ENCODE results near the gene SLC13A3.

SLC13A3 gene

GRCh38 chr20:46636514-46636913 is 14.7 kb downstream of the SLC13A3 start:
- no peak for DNase-seq (ENCODE audit: low spot score)

- DNase-seq (ENCODE audit: low spot score) = no peak
Measured at GRCh38 chr20:46635514-46636136, 15.6 kb downstream of the SLC13A3 start.

DNA sequence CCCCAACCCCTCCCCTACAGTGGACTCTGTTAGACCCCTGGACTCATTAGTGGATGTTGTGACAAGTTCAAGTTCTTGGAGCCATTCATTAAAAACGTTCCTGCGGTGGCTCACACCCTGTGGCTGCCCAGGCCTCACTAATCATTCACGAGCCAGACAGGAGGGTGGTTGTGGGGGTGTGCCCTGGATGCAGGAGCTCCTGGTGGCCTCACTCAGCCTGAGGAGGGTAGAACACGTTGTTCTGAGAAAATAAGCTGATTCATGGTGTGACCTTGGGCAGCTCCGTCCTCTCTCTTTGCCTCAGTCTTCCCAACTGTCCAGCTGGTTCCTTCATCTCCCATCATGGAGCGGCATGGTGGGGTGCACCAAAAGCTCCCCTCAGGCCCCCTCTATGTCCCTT is 16.7 kb downstream of the SLC13A3 start:
- DNase-seq (ENCODE audit: low spot score) = no peak

GRCh38 chr20:46631874-46632446 is 19.3 kb downstream of the SLC13A3 start:
- peak; percentile 86 for DNase-seq (ENCODE audit: low spot score)

- DNase-seq (ENCODE audit: low spot score) = no peak
Measured at GRCh38 chr20:46631212-46631869, 19.9 kb downstream of the SLC13A3 start.

GRCh38 chr20:46630306-46630705 is 21.0 kb downstream of the SLC13A3 start:
- no peak for DNase-seq (ENCODE audit: low spot score)

GRCh38 chr20:46629341-46629740 is 21.9 kb downstream of the SLC13A3 start:
- no peak for DNase-seq (ENCODE audit: low spot score)

DNA sequence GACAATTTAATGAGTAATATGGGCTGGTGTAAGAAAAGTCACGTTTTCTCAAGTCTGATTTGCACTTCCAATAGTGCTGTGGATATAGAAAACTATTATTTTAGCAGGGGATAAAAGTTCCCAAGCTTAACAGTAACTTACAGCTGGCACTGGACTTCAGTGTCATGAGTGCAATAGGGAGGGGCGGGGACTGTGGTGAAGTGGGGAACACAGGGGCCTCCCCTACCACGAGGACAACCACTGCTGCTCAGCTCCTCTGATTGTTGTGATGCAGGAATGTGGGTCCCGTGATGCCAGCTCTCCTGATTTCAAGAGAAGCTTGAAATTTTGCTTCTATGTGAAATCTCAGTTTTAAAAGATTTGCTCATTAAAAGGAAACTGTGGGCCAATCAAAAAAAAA is 24.0 kb downstream of the SLC13A3 start:
- DNase-seq (ENCODE audit: low spot score) = no peak

DNA sequence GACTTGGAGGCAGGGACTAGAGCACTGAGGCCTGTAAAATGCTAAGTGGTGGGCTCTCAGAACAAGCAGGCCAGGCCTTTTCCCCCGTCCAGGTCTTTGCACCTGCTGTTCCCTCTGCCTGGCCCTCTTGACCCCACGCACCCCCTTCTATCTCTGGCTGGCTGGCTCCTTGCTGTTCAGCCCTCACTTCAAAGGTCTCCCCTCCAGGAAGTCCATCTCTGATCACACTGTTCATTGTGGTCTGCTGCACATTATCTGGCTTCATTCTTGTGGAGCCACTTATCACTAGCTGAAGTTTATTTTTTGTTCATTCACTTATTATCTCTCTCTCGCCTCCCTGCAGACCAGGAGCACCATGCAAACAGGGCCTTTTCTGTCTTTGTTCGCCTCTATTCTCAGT is 24.5 kb downstream of the SLC13A3 start:
- no peak for DNase-seq (ENCODE audit: low spot score)

GRCh38 chr20:46625875-46626373 is 25.3 kb downstream of the SLC13A3 start:
- DNase-seq (ENCODE audit: low spot score) = no peak

DNA sequence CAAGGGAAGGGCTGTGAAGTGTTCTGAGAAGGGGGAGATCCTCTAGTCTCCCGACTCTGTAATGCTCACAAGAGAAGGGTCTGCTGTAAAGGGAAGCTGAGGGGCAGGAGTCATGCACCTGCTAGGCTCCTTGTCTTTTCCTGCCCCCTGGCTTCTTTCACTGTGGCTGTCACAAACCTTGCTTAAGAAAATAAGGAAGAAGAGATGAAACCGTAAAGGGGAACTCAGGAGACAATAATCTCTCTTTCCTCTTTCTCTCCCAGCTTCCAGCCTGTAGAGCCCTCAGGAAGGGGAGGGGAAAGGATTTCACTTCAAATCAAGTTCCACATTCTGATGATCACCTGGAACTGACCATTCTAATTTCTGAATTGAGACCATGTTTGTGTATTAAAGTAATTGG is 26.3 kb downstream of the SLC13A3 start:
- no peak for DNase-seq (ENCODE audit: low spot score)

- DNase-seq (ENCODE audit: low spot score) = no peak
Measured at GRCh38 chr20:46622165-46622564, 29.1 kb downstream of the SLC13A3 start.

DNA sequence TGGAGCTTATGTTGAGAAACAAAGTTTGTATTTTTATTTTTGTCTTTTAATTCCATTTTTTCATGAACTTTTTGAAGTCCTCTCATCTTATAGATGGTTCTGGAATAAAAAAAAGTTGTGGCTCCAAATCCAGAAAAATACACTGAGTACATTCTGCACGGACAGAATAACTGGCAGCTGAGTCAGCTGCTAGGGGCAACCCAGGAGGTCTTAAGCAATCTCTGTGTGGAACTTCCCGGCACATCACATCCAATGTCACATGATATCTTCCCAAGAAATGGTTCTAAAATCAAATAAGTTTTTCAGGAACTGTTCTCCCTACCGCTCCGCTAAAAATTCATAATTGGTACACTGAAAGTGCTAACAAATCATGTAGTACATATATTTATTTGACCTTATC is 29.8 kb downstream of the SLC13A3 start:
- DNase-seq (ENCODE audit: low spot score) = no peak

DNA sequence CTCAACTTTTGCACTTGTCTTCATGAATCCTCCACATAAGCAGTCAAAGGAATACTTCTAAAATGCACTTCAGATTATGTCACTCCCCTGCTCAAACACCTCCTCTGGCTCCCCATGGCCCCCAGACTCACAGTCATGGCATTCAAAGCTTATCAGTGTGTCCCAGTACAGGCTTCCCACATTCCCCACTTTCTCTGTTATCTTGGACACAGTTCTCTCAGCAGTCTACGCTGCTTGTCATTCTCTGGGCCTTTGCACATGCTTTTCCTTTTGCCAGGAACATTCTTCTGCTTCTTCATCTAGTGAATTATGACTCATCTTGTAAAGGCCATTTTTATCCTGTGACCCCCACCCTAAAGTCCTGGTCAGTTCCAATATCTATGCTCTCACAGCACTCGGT is 31.8 kb downstream of the SLC13A3 start:
- no peak for DNase-seq (ENCODE audit: low spot score)

GRCh38 chr20:46618316-46619100 is 32.8 kb downstream of the SLC13A3 start:
- no peak for DNase-seq (ENCODE audit: low spot score)

GRCh38 chr20:46614503-46614902 is 36.8 kb downstream of the SLC13A3 start:
- DNase-seq (ENCODE audit: low spot score) = no peak

DNA sequence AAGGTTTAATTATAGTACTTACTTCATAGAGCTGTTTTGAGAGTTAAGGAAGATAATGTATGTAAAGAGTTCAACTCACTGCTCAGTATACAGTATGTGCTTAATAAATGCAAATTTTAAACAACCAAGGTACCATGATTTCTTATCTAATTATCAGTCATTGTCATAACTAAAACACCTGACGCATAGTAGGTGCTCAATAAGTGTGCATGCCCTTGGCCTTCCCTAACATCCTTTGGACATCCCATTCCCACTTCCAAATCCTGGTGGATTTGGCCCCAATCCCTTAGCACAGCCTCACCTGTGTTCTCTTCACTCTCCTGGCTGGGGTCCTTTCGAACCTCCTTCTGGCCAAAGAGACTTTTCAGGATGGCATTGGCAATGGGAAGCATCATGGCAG is 41.1 kb downstream of the SLC13A3 start:
- no peak for DNase-seq (ENCODE audit: low spot score)

DNA sequence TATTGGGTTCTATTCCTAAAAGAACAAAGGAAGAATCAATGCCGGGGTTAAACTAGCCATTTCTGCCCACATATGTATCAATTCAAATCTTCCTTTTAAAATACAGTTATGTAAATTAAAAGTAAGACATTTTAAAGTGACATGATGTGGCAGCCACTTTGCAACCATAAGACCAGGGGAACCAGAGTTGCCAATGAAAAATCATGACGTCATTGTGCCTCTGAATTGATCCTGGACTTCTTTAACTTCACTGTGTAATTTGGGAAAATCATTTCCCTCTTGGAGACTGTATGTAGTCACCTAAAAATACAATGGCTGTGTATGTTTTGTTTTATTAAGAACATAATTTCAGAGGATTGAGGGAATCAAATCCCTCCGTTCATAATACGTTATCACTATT is 42.2 kb downstream of the SLC13A3 start:
- no peak for DNase-seq (ENCODE audit: low spot score)

GRCh38 chr20:46607849-46608497 is 43.3 kb downstream of the SLC13A3 start:
- no peak for DNase-seq (ENCODE audit: low spot score)

DNA sequence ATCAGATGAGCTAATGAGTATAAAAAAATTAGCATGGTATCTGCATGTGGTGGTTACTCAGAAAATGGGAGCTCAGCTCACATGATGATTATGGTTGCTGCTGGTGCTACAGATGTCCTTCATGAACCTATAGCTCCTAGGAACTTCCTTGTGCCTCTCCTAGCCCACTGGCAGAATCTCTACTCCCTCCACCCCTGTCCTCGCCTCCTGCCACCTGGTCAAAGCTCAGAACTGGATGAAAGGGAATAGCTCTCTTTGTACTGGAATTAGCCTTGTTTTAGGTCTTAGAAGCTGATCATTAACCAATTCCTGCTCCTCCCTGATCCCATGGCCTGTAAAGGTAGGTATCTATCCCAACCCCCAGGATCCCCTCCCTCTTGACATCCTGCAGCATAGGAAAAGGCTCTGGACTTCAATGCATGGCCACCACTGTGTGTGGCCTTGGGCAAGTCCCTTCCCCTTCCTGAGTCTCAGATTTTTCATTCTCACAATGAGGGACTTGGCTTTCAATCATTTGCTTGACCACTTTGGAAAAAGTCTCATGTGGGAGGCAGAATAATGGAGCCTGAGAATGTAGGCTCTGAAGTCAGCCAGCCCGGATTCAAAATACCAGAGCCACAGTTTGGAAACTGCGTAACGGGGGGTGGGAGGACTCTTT is 43.9 kb downstream of the SLC13A3 start:
- no peak for DNase-seq (ENCODE audit: low spot score)

DNA sequence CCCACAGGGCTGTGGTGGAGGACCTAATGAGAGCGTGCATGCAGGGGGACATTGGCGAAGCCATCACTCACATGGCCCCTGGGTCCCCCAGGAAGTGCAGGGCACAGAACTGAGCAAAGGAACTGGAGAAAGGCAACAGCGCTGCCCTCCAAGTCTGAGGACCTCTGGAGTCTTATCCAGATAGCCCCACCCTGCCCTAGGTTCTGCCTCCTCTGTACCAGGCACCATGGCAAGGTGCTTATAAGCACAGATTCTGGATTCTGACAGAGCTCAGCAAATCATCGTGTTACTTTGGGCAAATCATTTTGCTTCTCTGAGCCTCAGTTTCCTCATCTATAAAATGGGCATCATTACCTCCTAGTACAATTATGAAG is 44.5 kb downstream of the SLC13A3 start:
- no peak for DNase-seq (ENCODE audit: low spot score)

All from globus pallidus (tissue), 1 donor.